HepG2 (cell line): ENCODE results near the gene HCK. TPM values are rescaled to one million over a fixed set of nuclear protein-coding genes. Genes with fewer than 3 reads are reported as not detected.

ENCODE experiments used
- ATAC-seq: fragments of 200-7000 bp; cut with Tn5 transposase; 3 replicates; pipeline ENCODE4 v1.9.1; 2020; ENCODE audit warnings: mild to moderate bottlenecking, moderate library complexity
- BruUV-seq: library from RNA; stranded (reverse); fragments of 400-500 nt; replicated peaks from 2 replicates; lab custom pipeline; 2021; lab: Mats Ljungman, UMichigan
- CTCF ChIA-PET: fragments of 300-600 bp; formaldehyde crosslinking; extraction: SDS; loops from one replicate; lab custom pipeline; 2021; ENCODE audit warnings: low total read pairs, inconsistent platforms, low intra/inter-chr PET ratio; lab: Yijun Ruan, JAX
- POLR2A ChIA-PET: fragments of 350-600 bp; sonication (Branson Sonifier 250); formaldehyde crosslinking; loops from one replicate; lab custom pipeline; 2020; ENCODE audit warnings: antibody characterized with exemption, inconsistent platforms; lab: Yijun Ruan, JAX
- DNase-seq: peaks from one replicate; pipeline ENCODE4 v3.0.0-alpha.2; 2015; ENCODE audit warnings: low spot score
- FAIRE-seq: peaks from 3 replicates; lab custom pipeline; 2011; peaks lifted over from hg19 to GRCh38; lab: Jason Lieb, UNC
- H2AFZ ChIP-seq: one replicate; pipeline ENCODE4 v1.6.1; 2011; ENCODE audit warnings: low read length, inconsistent platforms
- H3K27ac ChIP-seq: fragments of 300-600 bp; 3 replicates; pipeline ENCODE4 v1.8.0; 2011; ENCODE audit warnings: mixed run types, mild to moderate bottlenecking, mixed read lengths, low read length, inconsistent platforms; ENCODE audit not compliant: insufficient read depth; ENCODE audit errors: extremely low read length
- H3K27me3 ChIP-seq, 2 experiments: fragments of 200-600 bp in 1 of 2; 2 replicates in 1 of 2; 3 replicates in 1 of 2; pipeline versions ENCODE4 v1.6.0 to v1.8.0; 2011; ENCODE audit warnings: low read length in 2 of 2, mild to moderate bottlenecking in 2 of 2, moderate library complexity in 2 of 2, inconsistent platforms in 1 of 2; ENCODE audit not compliant: insufficient read depth in 2 of 2, control insufficient read depth in 1 of 2
- H3K36me3 ChIP-seq, 2 experiments: fragments of 200-600 bp in 1 of 2; replicated peaks in 1 of 2; 2 replicates in 1 of 2; 3 replicates in 1 of 2; pipeline versions ENCODE4 v1.5.1 to v1.8.0; 2011; ENCODE audit warnings: low read length in 2 of 2, inconsistent platforms in 1 of 2; ENCODE audit not compliant: insufficient read depth in 2 of 2, control insufficient read depth in 1 of 2
- H3K4me1 ChIP-seq: 2 replicates; pipeline ENCODE4 v1.5.1; 2012; ENCODE audit warnings: low read length, inconsistent platforms; ENCODE audit not compliant: insufficient read depth
- H3K4me2 ChIP-seq: 2 replicates; pipeline ENCODE4 v1.6.0; 2011; ENCODE audit warnings: low read depth, low read length, inconsistent platforms
- H3K4me3 ChIP-seq, 3 experiments: fragments of 200-600 bp in 1 of 3; sonication (generic), shearing (Covaris generic) in 1 of 3; replicated peaks in 1 of 3; 2 replicates each; pipeline ENCODE4 v1.5.1; 2011 to 2016; ENCODE audit warnings: low read length in 3 of 3, inconsistent platforms in 2 of 3, low read depth in 2 of 3, mild to moderate bottlenecking in 2 of 3, control low read depth in 1 of 3, mixed read lengths in 1 of 3; ENCODE audit not compliant: insufficient read depth in 1 of 3
- H3K79me2 ChIP-seq: one replicate; pipeline ENCODE4 v1.6.1; 2011; ENCODE audit warnings: low read length, inconsistent platforms; ENCODE audit not compliant: insufficient read depth
- H3K9ac ChIP-seq: 2 replicates; pipeline ENCODE4 v1.6.0; 2011; ENCODE audit warnings: mild to moderate bottlenecking, low read depth, low read length, inconsistent platforms; ENCODE audit not compliant: insufficient read depth
- H3K9me3 ChIP-seq: 2 replicates; pipeline ENCODE4 v1.5.1; 2012; ENCODE audit warnings: mild to moderate bottlenecking, low read length
- H4K20me1 ChIP-seq: 2 replicates; pipeline ENCODE4 v1.6.0; 2011; ENCODE audit warnings: inconsistent platforms, mild to moderate bottlenecking, low read length, moderate library complexity; ENCODE audit not compliant: insufficient read depth
- CBX5 ChIP-seq: sonication (generic); formaldehyde crosslinking; IDR thresholded peaks from 2 replicates; pipeline ENCODE4 v1.4.0; 2020; ENCODE audit warnings: missing genetic modification reagents, borderline replicate concordance
- DNMT1 ChIP-seq: sonication (generic); formaldehyde crosslinking; IDR thresholded peaks from 2 replicates; pipeline ENCODE4 v1.5.1; 2020; ENCODE audit warnings: mild to moderate bottlenecking, missing genetic modification reagents
- DPF2 ChIP-seq: sonication (generic); formaldehyde crosslinking; IDR thresholded peaks from 2 replicates; pipeline ENCODE4 v1.4.0; 2020; ENCODE audit warnings: mild to moderate bottlenecking, low read depth, missing genetic modification reagents, borderline replicate concordance
- ETV6 ChIP-seq: sonication (generic); formaldehyde crosslinking; conservative IDR thresholded peaks from 2 replicates; pipeline ENCODE4 v1.4.0; 2020; ENCODE audit warnings: missing genetic modification reagents
- FOSL2 ChIP-seq: sonication (generic); formaldehyde crosslinking; IDR thresholded peaks from 2 replicates; pipeline ENCODE4 v1.4.0; 2020; ENCODE audit warnings: missing genetic modification reagents
- GABPB1 ChIP-seq: IDR thresholded peaks from 2 replicates; pipeline ENCODE4 v1.6.1; 2016; ENCODE audit warnings: mild to moderate bottlenecking, missing genetic modification reagents, moderate library complexity, missing compliant biosample characterization
- HDAC6 ChIP-seq: fragments of 200-600 bp; sonication (generic); IDR thresholded peaks from 2 replicates; pipeline ENCODE4 v1.7.0; 2017; ENCODE audit warnings: mild to moderate bottlenecking, antibody characterized with exemption, low read length, low read depth
- RXRB ChIP-seq: IDR thresholded peaks from 2 replicates; pipeline ENCODE4 v1.6.1; 2016; ENCODE audit warnings: borderline replicate concordance, missing genetic modification reagents, missing compliant biosample characterization
- SAP130 ChIP-seq: IDR thresholded peaks from 2 replicates; pipeline ENCODE4 v1.6.1; 2016; ENCODE audit warnings: low read depth
- SETDB1 ChIP-seq: sonication (generic); formaldehyde crosslinking; IDR thresholded peaks from 2 replicates; pipeline ENCODE4 v1.5.1; 2020; ENCODE audit warnings: missing genetic modification reagents, mild to moderate bottlenecking, borderline replicate concordance
- SMC3 ChIP-seq: IDR thresholded peaks from 2 replicates; pipeline ENCODE4 v1.6.1; 2011; ENCODE audit warnings: low read length, improper control_type of control experiment
- U2AF2 ChIP-seq: fragments of 200-400 bp; formaldehyde crosslinking; IDR thresholded peaks from 2 replicates; pipeline ENCODE4 v1.6.1; 2017; ENCODE audit warnings: low read depth, mild to moderate bottlenecking, low read length
- ZBTB33 ChIP-seq: sonication (generic); formaldehyde crosslinking; IDR thresholded peaks from 2 replicates; pipeline ENCODE4 v1.4.0; 2020; ENCODE audit warnings: missing genetic modification reagents
- ZNF20 ChIP-seq: sonication (generic); formaldehyde crosslinking; IDR thresholded peaks from 2 replicates; pipeline ENCODE4 v1.4.0; 2020; ENCODE audit warnings: mild to moderate bottlenecking, moderate library complexity, missing genetic modification reagents
- ZNF337 ChIP-seq: sonication (generic); formaldehyde crosslinking; IDR thresholded peaks from 2 replicates; pipeline ENCODE4 v1.5.1; 2020; ENCODE audit warnings: missing genetic modification reagents, low read depth, mild to moderate bottlenecking, borderline replicate concordance
- ZNF382 ChIP-seq: sonication (generic); formaldehyde crosslinking; IDR thresholded peaks from 2 replicates; pipeline ENCODE4 v1.5.0; 2020; ENCODE audit warnings: missing genetic modification reagents, mild to moderate bottlenecking, borderline replicate concordance
- ZNF547 ChIP-seq: sonication (generic); formaldehyde crosslinking; IDR thresholded peaks from 2 replicates; pipeline ENCODE4 v1.5.1; 2020; ENCODE audit warnings: mild to moderate bottlenecking, missing genetic modification reagents
- ZNF614 ChIP-seq: IDR thresholded peaks from 2 replicates; pipeline ENCODE4 v1.6.1; 2018; ENCODE audit warnings: missing biosample characterization, missing genetic modification reagents, inconsistent platforms, borderline replicate concordance
- ZNF790 ChIP-seq: sonication (generic); formaldehyde crosslinking; IDR thresholded peaks from 2 replicates; pipeline ENCODE4 v1.8.0; 2022; ENCODE audit warnings: missing genetic modification reagents, mild to moderate bottlenecking, borderline replicate concordance
- WGBS: methylation state at CpG from one replicate; pipeline ENCODE4 v1.1.6; 2017; ENCODE audit warnings: low lambda C conversion rate; 5-methylcytosine and 5-hydroxymethylcytosine counted together
- in situ Hi-C: cut with HindIII; loops from 2 replicates; pipeline ENCODE4 v1.10.0; 2017; ENCODE audit warnings: low pct_unique_long_range_greater_than_20kb; ENCODE audit not compliant: extremely low pct_ligation_motif_present
- intact Hi-C: fragments of 100-400 bp; cut with micrococcal nuclease; formaldehyde crosslinking; loops from one replicate; pipeline ENCODE4 v1.10.0; 2022; ENCODE audit not compliant: unreplicated experiment
- polyA plus RNA-seq, 8 experiments: library from polyadenylated mRNA; depleted of rRNA in 3 of 8; stranded (reverse) in 7 of 8; unstranded in 1 of 8; fragments of >200 nt; fragmentation: Illumina TruSeq in 4 of 8; extraction: Trizol in 4 of 8; gene quantifications; 2 replicates each; pipeline versions ENCODE4 v1.2.1 to v1.2.3, GENCODE V29; 2011 to 2016; ENCODE audit warnings: low read depth in 4 of 8, missing spikeins in 1 of 8, mixed read lengths in 1 of 8; ENCODE audit not compliant: insufficient read depth in 1 of 8
- total RNA-seq, 5 experiments: library from RNA; depleted of rRNA; stranded (reverse); fragments of >200 nt; fragmentation: Illumina TruSeq; extraction: Trizol; gene quantifications; 2 replicates each; pipeline ENCODE4 v1.2.3, GENCODE V29; 2016; ENCODE audit warnings: low read depth in 1 of 5
- TF ChIP-seq, protein P1 (sequence below): IDR thresholded peaks from 2 replicates; pipeline ENCODE4 v1.6.1; 2016; ENCODE audit warnings: missing genetic modification reagents, missing compliant biosample characterization
- TF ChIP-seq, protein P2 (sequence below): sonication (generic); formaldehyde crosslinking; IDR thresholded peaks from 2 replicates; pipeline ENCODE4 v1.5.0; 2020; ENCODE audit warnings: missing genetic modification reagents

Gene HCK
- total and polyA plus RNA-seq, 2 of the 13 experiments (the other 11 are each of a cell fraction or from before 2014, with no cell fraction given): 0.04 TPM; not detected in 1

DNA sequence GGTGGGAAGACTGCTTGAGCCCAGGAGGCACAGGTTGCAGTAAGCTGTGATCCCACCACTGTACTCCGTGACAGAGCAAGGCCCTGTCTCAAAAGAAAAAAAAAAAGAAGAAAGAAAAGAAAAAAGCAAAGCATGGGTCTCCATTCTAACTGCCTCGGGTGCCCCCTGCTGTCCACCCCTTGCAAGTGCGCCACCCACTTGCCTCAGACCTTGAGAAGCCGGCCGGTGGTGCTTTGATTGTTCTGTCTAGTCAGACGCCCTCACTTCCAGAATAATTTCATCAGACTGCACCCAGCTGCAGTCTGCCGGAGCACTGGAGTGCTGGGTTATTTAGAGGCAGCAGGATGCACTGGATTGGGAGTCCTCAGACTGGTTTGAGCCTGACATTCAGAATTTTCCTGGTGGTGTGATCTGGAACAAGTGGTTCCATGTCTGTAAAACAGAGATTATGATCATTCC is 39.9 kb downstream of the HCK start:
- under 1% methylated on average over 7 of the region's 7 CpGs for WGBS
- Histone ChIP-seq H3K4me1 (0 out of 2 replicates have a peak, but pooled peaks cover 4% of the 10 kb centered on the region), H3K4me2 (no peak overlapping the region), H3K27me3 (peaks cover 7 to 32% of the 10 kb centered on the region in 2 experiments; a peak in 4 of 5 replicates), H3K9ac (no peak overlapping the region), H3K9me3 (no peaks in the 10 kb centered on the region), H2AFZ (no peak overlapping the region), H3K79me2 (no peaks in the 10 kb centered on the region), H4K20me1 (no peaks in the 10 kb centered on the region), H3K36me3 (no peaks in the 10 kb centered on the region), H3K27ac (no peak overlapping the region), H3K4me3 (no peak overlapping the region)
- POLR2A ChIA-PET: interaction anchor here (1.1 kb wide), 1 partner anchor 18 kb away, joined by 5 read pairs; the partner anchor contains the start of gene TM9SF4
- ATAC-seq: peak; percentile 88
- peak; percentile 97 for FAIRE-seq
- no TSS peak for BruUV-seq
- intact Hi-C loops: loop anchor here (1.0 to 5.0 kb wide), 2 partner anchors 60 to 270 kb away; no protein-coding TSS in a partner anchor
- CTCF ChIA-PET: interaction anchor here (1.1 to 1.3 kb wide), 3 partner anchors 60 to 269 kb away, joined by 4 to 9 read pairs (median 7); no protein-coding TSS in a partner anchor
- peak; percentile 82 for DNase-seq
- in situ Hi-C loops: loop anchor here (10.0 kb wide), 1 partner anchor 267 kb away; no protein-coding TSS in a partner anchor
- no peak for TF ChIP-seq ZNF20 (CRISPR knock-in tag)
- no peak for TF ChIP-seq HDAC6
- no peak for TF ChIP-seq ZNF790 (CRISPR knock-in tag)
- 0 out of 2 replicates have a peak, but pooled peaks have one; percentile 20 for TF ChIP-seq GABPB1 (CRISPR knock-in tag)
- TF ChIP-seq DNMT1 (CRISPR knock-in tag): no peak
- peak; percentile 58; the same call in 1 of the 2 replicates for TF ChIP-seq CBX5 (CRISPR knock-in tag)
- peak; percentile 83; the same call in 1 of the 2 replicates for TF ChIP-seq U2AF2
- no peak for TF ChIP-seq ZNF382
- peak; percentile 64 for TF ChIP-seq SMC3
- TF ChIP-seq FOSL2: peak; percentile 41
- 0 out of 2 replicates have a peak, but pooled peaks have one; percentile 31 for TF ChIP-seq SAP130 (CRISPR knock-in tag)
- no peak for TF ChIP-seq ETV6 (CRISPR knock-in tag)
- TF ChIP-seq ZNF547 (CRISPR knock-in tag): peak; percentile 67; the same call in 1 of the 2 replicates
- TF ChIP-seq SETDB1 (CRISPR knock-in tag): no peak
- peak; percentile 40; the same call in 1 of the 2 replicates for TF ChIP-seq RXRB (CRISPR knock-in tag)
- peak; percentile 22; the same call in 1 of the 2 replicates for TF ChIP-seq ZBTB33 (CRISPR knock-in tag)
- peak; percentile 49; the same call in 1 of the 2 replicates for TF ChIP-seq ZNF614 (CRISPR knock-in tag)
- TF ChIP-seq, protein P1, sequence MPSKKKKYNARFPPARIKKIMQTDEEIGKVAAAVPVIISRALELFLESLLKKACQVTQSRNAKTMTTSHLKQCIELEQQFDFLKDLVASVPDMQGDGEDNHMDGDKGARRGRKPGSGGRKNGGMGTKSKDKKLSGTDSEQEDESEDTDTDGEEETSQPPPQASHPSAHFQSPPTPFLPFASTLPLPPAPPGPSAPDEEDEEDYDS (CRISPR knock-in tag): 0 out of 2 replicates have a peak, but pooled peaks have one; percentile 17
- TF ChIP-seq ZNF337: no peak
- TF ChIP-seq DPF2 (CRISPR knock-in tag): no peak
- TF ChIP-seq, protein P2, sequence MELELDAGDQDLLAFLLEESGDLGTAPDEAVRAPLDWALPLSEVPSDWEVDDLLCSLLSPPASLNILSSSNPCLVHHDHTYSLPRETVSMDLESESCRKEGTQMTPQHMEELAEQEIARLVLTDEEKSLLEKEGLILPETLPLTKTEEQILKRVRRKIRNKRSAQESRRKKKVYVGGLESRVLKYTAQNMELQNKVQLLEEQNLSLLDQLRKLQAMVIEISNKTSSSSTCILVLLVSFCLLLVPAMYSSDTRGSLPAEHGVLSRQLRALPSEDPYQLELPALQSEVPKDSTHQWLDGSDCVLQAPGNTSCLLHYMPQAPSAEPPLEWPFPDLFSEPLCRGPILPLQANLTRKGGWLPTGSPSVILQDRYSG (CRISPR knock-in tag): 0 out of 2 replicates have a peak, but pooled peaks have one; percentile 67
